Caco-2 (cell line): Measurements from ENCODE around the gene RHBDD1. TPM values are rescaled to one million over a fixed set of nuclear protein-coding genes. Genes with fewer than 3 reads are reported as not detected.

ENCODE experiments used
- BruUV-seq: library from RNA; stranded (reverse); fragments of 400-500 nt; replicated peaks from 2 replicates; lab custom pipeline; 2021; lab: Mats Ljungman, UMichigan
- CTCF ChIA-PET: fragments of 300-600 bp; sonication (Branson Sonifier 250); formaldehyde crosslinking; loops from one replicate; lab custom pipeline; 2022; ENCODE audit warnings: antibody characterized with exemption; lab: Charles Lee
- POLR2A ChIA-PET: fragments of 300-600 bp; sonication (Branson Sonifier 250); formaldehyde crosslinking; loops from one replicate; lab custom pipeline; 2022; ENCODE audit warnings: antibody characterized with exemption; lab: Charles Lee
- DNase-seq, 2 experiments: peaks; one replicate each; pipeline versions ENCODE4 v3.0.0 to v3.0.0-alpha.2; 2020 to 2022
- H3K27me3 ChIP-seq: replicated peaks from 2 replicates; pipeline ENCODE4 v1.6.0; 2011; ENCODE audit warnings: low read length; ENCODE audit not compliant: control insufficient read depth, insufficient read depth
- H3K36me3 ChIP-seq: 2 replicates; pipeline ENCODE4 v1.5.1; 2011; ENCODE audit warnings: low read length; ENCODE audit not compliant: control insufficient read depth, insufficient read depth
- H3K4me1 ChIP-seq: fragments of 250-450 bp; sonication (Bioruptor Pico); 2 replicates; pipeline ENCODE4 v1.5.1; 2020; ENCODE audit warnings: mild to moderate bottlenecking
- H3K4me3 ChIP-seq: 2 replicates; pipeline ENCODE4 v1.5.1; 2011; ENCODE audit warnings: low read depth, mild to moderate bottlenecking, control low read depth, low read length
- H3K9me3 ChIP-seq: fragments of 250-450 bp; sonication (Bioruptor Pico); 2 replicates; pipeline ENCODE4 v1.5.1; 2020; ENCODE audit warnings: mild to moderate bottlenecking, moderate library complexity
- H3K27ac Mint-ChIP-seq: one replicate; pipeline ENCODE4 v1.8.0; 2022; ENCODE audit warnings: mixed read lengths; ENCODE audit not compliant: unreplicated experiment
- H3K27me3 Mint-ChIP-seq: one replicate; pipeline ENCODE4 v1.8.0; 2022; ENCODE audit warnings: mixed read lengths; ENCODE audit not compliant: insufficient read depth, unreplicated experiment
- H3K36me3 Mint-ChIP-seq: one replicate; pipeline ENCODE4 v1.8.0; 2022; ENCODE audit warnings: mild to moderate bottlenecking, mixed read lengths; ENCODE audit not compliant: insufficient read depth, unreplicated experiment
- H3K4me1 Mint-ChIP-seq: one replicate; pipeline ENCODE4 v1.8.0; 2022; ENCODE audit warnings: low read depth, mixed read lengths; ENCODE audit not compliant: unreplicated experiment
- H3K4me3 Mint-ChIP-seq: one replicate; pipeline ENCODE4 v1.8.0; 2022; ENCODE audit warnings: mild to moderate bottlenecking, moderate library complexity, mixed read lengths; ENCODE audit not compliant: unreplicated experiment
- H3K9me3 Mint-ChIP-seq: one replicate; pipeline ENCODE4 v1.8.0; 2022; ENCODE audit warnings: mixed read lengths; ENCODE audit not compliant: unreplicated experiment
- CTCF ChIP-seq, 2 experiments: fragments of 200-600 bp in 1 of 2; IDR thresholded peaks; 1 replicate in 1 of 2; 2 replicates in 1 of 2; pipeline versions ENCODE4 v1.5.1 to v1.8.0; 2011 to 2022; ENCODE audit warnings: antibody characterized with exemption in 1 of 2, control low read depth in 1 of 2, inconsistent platforms in 1 of 2, low read depth in 1 of 2, low read length in 1 of 2, mild to moderate bottlenecking in 1 of 2, moderate library complexity in 1 of 2; ENCODE audit not compliant: insufficient read depth in 1 of 2, severe bottlenecking in 1 of 2, unreplicated experiment in 1 of 2
- intact Hi-C: fragments of 100-400 bp; cut with micrococcal nuclease; formaldehyde crosslinking; loops from one replicate; pipeline ENCODE4 v1.10.0; 2022; ENCODE audit not compliant: unreplicated experiment
- total RNA-seq: library from RNA; stranded (reverse); gene quantifications from 2 replicates; pipeline ENCODE4 v1.2.3, GENCODE V29; 2022

The RHBDD1 gene
- total RNA-seq, 1 experiment from 2014 or later, result 14.3 TPM

- TF ChIP-seq CTCF (IDR thresholded peaks at IDR 0.05; ENCODE audit: insufficient read depth in 1 of 2, low read depth in 1 of 2, low read length in 1 of 2, severe bottlenecking in 1 of 2, unreplicated experiment in 1 of 2), result no peak
- no peaks in the 10 kb centered on the region for H3K27me3 Mint-ChIP-seq
- Histone ChIP-seq H3K9me3 (no peaks in the 10 kb centered on the region), H3K36me3 (no peaks in the 10 kb centered on the region), H3K27me3 (no peaks in the 10 kb centered on the region), H3K4me3 (no peak overlapping the region), H3K4me1 (no peaks in the 10 kb centered on the region)
- H3K27ac Mint-ChIP-seq, result no peak overlapping the region
- H3K4me1 Mint-ChIP-seq, result peaks cover 7% of the 10 kb centered on the region
- CTCF ChIA-PET, result no interaction called here
- no peak overlapping the region for H3K4me3 Mint-ChIP-seq
- BruUV-seq, result no TSS peak
- DNase-seq, result no peak
- intact Hi-C loops, result no loop called here
- H3K9me3 Mint-ChIP-seq, result no peaks in the 10 kb centered on the region
- POLR2A ChIA-PET, result no interaction called here
- H3K36me3 Mint-ChIP-seq, result no peaks in the 10 kb centered on the region
Observed at GRCh38 chr2:226978300-226978699, 142.4 kb downstream of the RHBDD1 start.

GRCh38 chr2:226979004-226979403, 143.2 kb downstream of the RHBDD1 start:
- no peaks in the 10 kb centered on the region for H3K27me3 ChIP-seq
- H3K4me1 ChIP-seq, result no peaks in the 10 kb centered on the region
- intact Hi-C loops, result no loop called here
- BruUV-seq, result no TSS peak
- no peaks in the 10 kb centered on the region for H3K9me3 Mint-ChIP-seq
- H3K27ac Mint-ChIP-seq, result no peak overlapping the region
- no peaks in the 10 kb centered on the region for H3K36me3 ChIP-seq
- no peak for TF ChIP-seq CTCF (IDR thresholded peaks at IDR 0.05; ENCODE audit: insufficient read depth in 1 of 2, low read depth in 1 of 2, low read length in 1 of 2, severe bottlenecking in 1 of 2, unreplicated experiment in 1 of 2)
- H3K4me1 Mint-ChIP-seq, result peaks cover 7% of the 10 kb centered on the region
- no peak for DNase-seq
- no peaks in the 10 kb centered on the region for H3K9me3 ChIP-seq
- no peaks in the 10 kb centered on the region for H3K27me3 Mint-ChIP-seq
- CTCF ChIA-PET, result no interaction called here
- POLR2A ChIA-PET, result no interaction called here
- H3K4me3 Mint-ChIP-seq, result no peak overlapping the region
- no peaks in the 10 kb centered on the region for H3K36me3 Mint-ChIP-seq
- H3K4me3 ChIP-seq, result no peak overlapping the region

- H3K4me3 Mint-ChIP-seq, result no peak overlapping the region
- intact Hi-C loops, result no loop called here
- no peak for TF ChIP-seq CTCF (IDR thresholded peaks at IDR 0.05; ENCODE audit: insufficient read depth in 1 of 2, low read depth in 1 of 2, low read length in 1 of 2, severe bottlenecking in 1 of 2, unreplicated experiment in 1 of 2)
- H3K36me3 ChIP-seq, result no peaks in the 10 kb centered on the region
- peaks cover 7% of the 10 kb centered on the region for H3K4me1 Mint-ChIP-seq
- POLR2A ChIA-PET, result no interaction called here
- H3K27me3 ChIP-seq, result no peaks in the 10 kb centered on the region
- no peaks in the 10 kb centered on the region for H3K4me1 ChIP-seq
- BruUV-seq, result no TSS peak
- no peak for DNase-seq
- no peaks in the 10 kb centered on the region for H3K9me3 Mint-ChIP-seq
- CTCF ChIA-PET, result interaction anchor here (0.6 kb wide), 1 partner anchor 1313 kb away, joined by 6 read pairs; no protein-coding TSS in a partner anchor
- no peak overlapping the region for H3K27ac Mint-ChIP-seq
- H3K4me3 ChIP-seq, result no peak overlapping the region
- no peaks in the 10 kb centered on the region for H3K36me3 Mint-ChIP-seq
- H3K27me3 Mint-ChIP-seq, result no peaks in the 10 kb centered on the region
- H3K9me3 ChIP-seq, result no peaks in the 10 kb centered on the region
Observed at GRCh38 chr2:226981791-226982326, 146.0 kb downstream of the RHBDD1 start.
